ENCODE measurements around the gene PPIP5K1.
"Not testable (repeated sequence)": the region's sequence is repeated elsewhere in the genome, so short reads cannot be mapped to it uniquely, and the experiment has no call there.

Gene PPIP5K1

DNA sequence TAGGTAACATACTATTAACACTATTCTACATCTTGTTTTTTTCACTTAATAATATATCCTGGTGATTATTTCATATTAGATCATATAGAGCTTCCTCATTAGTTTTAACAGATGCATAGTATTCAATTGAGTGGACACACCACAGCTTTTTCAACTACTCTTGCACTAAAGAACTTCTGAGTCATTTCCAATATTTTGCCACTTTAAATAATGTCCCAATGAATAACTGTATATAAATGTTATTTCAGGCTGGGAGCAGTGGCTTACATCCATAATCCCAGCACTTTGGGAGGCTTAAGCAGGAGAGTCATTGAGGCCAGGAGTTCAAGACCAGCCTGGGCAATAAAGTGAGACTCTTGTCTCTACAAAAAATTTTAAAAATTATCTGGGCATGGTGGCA lies 45.7 kb downstream of the PPIP5K1 start:
- DNase-seq (ENCODE audit: low read depth): no peak
- TF ChIP-seq MYC (IDR thresholded peaks at IDR 0.05; ENCODE audit: low read depth, low read length) (no peak), POLR2A (IDR thresholded peaks at IDR 0.05; ENCODE audit: extremely low read depth, insufficient read length) (no peak)
- TF ChIP-seq, protein P1, sequence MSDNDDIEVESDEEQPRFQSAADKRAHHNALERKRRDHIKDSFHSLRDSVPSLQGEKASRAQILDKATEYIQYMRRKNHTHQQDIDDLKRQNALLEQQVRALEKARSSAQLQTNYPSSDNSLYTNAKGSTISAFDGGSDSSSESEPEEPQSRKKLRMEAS (IDR thresholded peaks at IDR 0.05; ENCODE audit: low read depth, low read length): no peak
- TF ChIP-seq, protein P2, sequence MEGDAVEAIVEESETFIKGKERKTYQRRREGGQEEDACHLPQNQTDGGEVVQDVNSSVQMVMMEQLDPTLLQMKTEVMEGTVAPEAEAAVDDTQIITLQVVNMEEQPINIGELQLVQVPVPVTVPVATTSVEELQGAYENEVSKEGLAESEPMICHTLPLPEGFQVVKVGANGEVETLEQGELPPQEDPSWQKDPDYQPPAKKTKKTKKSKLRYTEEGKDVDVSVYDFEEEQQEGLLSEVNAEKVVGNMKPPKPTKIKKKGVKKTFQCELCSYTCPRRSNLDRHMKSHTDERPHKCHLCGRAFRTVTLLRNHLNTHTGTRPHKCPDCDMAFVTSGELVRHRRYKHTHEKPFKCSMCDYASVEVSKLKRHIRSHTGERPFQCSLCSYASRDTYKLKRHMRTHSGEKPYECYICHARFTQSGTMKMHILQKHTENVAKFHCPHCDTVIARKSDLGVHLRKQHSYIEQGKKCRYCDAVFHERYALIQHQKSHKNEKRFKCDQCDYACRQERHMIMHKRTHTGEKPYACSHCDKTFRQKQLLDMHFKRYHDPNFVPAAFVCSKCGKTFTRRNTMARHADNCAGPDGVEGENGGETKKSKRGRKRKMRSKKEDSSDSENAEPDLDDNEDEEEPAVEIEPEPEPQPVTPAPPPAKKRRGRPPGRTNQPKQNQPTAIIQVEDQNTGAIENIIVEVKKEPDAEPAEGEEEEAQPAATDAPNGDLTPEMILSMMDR (IDR thresholded peaks at IDR 0.05; ENCODE audit: low read depth, low read length): no peak
- no peak overlapping the region for H3K4me3 ChIP-seq (ENCODE audit: low read depth, low read length)

DNA sequence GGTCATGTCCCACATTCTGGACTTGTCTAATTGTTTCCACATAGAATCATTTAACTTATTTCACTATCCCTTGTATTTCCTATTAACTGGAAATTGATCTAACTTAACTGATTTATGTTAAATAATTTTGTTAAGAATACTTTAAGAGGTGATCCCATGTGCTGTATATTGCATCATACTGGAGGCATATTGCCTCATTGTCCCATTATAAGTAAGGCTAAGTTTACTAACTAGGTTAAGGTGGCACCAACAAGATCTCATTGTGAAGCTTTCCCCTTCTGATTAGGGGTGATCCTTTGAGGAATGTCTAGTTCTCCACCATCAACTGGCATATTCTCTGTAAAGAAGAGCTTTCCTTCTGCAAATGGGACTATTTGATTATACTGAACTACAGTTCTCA lies 48.2 kb downstream of the PPIP5K1 start:
- no peak overlapping the region for H3K4me3 ChIP-seq (ENCODE audit: low read depth, low read length)
- DNase-seq (ENCODE audit: low read depth): peak; percentile 34
- TF ChIP-seq, protein P2 (IDR thresholded peaks at IDR 0.05; ENCODE audit: low read depth, low read length): no peak
- TF ChIP-seq POLR2A (IDR thresholded peaks at IDR 0.05; ENCODE audit: extremely low read depth, insufficient read length) (no peak), MYC (IDR thresholded peaks at IDR 0.05; ENCODE audit: low read depth, low read length) (no peak)
- TF ChIP-seq, protein P1 (IDR thresholded peaks at IDR 0.05; ENCODE audit: low read depth, low read length): no peak

GRCh38 chr15:43538091-43538490 lies 51.9 kb downstream of the PPIP5K1 start:
- H3K4me3 ChIP-seq (ENCODE audit: low read depth, low read length): no peak overlapping the region
- TF ChIP-seq MYC (IDR thresholded peaks at IDR 0.05; ENCODE audit: low read depth, low read length) (no peak), POLR2A (IDR thresholded peaks at IDR 0.05; ENCODE audit: extremely low read depth, insufficient read length) (no peak)
- TF ChIP-seq, protein P1 (IDR thresholded peaks at IDR 0.05; ENCODE audit: low read depth, low read length): no peak
- TF ChIP-seq, protein P2 (IDR thresholded peaks at IDR 0.05; ENCODE audit: low read depth, low read length): no peak
- no peak for DNase-seq (ENCODE audit: low read depth)

- TF ChIP-seq, protein P2 (IDR thresholded peaks at IDR 0.05; ENCODE audit: low read depth, low read length): no peak
- TF ChIP-seq MYC (IDR thresholded peaks at IDR 0.05; ENCODE audit: low read depth, low read length) (no peak), POLR2A (IDR thresholded peaks at IDR 0.05; ENCODE audit: extremely low read depth, insufficient read length) (no peak)
- TF ChIP-seq, protein P1 (IDR thresholded peaks at IDR 0.05; ENCODE audit: low read depth, low read length): no peak
- DNase-seq (ENCODE audit: low read depth): no peak
- H3K4me3 ChIP-seq (ENCODE audit: low read depth, low read length): no peak overlapping the region
These were observed 55.1 kb downstream of the PPIP5K1 start for GRCh38 chr15:43534897-43535296.

DNA sequence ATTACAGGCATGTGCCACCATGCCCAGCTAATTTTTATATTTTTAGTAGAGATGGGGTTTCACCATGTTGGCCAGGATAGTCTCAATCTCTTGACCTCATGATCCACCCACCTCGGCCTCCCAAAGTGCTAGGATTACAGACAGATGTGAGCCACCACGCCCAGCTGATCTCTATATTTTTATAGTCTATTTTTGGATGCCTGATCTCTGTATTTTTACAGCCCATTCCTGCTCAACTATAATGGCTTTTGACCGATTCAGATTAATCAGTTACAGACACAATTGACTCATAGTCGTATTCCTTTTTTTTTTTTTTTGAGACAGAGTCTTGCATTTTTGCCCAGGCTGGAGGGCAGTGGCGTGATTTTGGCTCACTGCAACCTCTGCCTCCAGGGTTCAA lies 57.2 kb downstream of the PPIP5K1 start:
- not testable (repeated sequence) for DNase-seq (ENCODE audit: low read depth); H3K4me3 ChIP-seq (ENCODE audit: low read depth, low read length)

GRCh38 chr15:43531018-43531670 lies 58.9 kb downstream of the PPIP5K1 start:
- DNase-seq (ENCODE audit: low read depth): no peak
- TF ChIP-seq POLR2A (IDR thresholded peaks at IDR 0.05; ENCODE audit: extremely low read depth, insufficient read length) (no peak), MYC (IDR thresholded peaks at IDR 0.05; ENCODE audit: low read depth, low read length) (no peak)
- TF ChIP-seq, protein P2 (IDR thresholded peaks at IDR 0.05; ENCODE audit: low read depth, low read length): no peak
- TF ChIP-seq, protein P1 (IDR thresholded peaks at IDR 0.05; ENCODE audit: low read depth, low read length): no peak
- H3K4me3 ChIP-seq (ENCODE audit: low read depth, low read length): no peak overlapping the region

Measured in NB4 (cell line).